Adipocyte (in vitro differentiated cells): ENCODE results near the gene NUB1.

Source experiments
- DNase-seq: peaks from one replicate; pipeline ENCODE4 v3.0.0-alpha.2; 2015; ENCODE audit warnings: low read depth
- H3K27me3 ChIP-seq: replicated peaks from 2 replicates; pipeline ENCODE4 v1.7.0; 2013; ENCODE audit warnings: mild to moderate bottlenecking, low read length, moderate library complexity; ENCODE audit not compliant: control insufficient read depth, insufficient read depth
- H3K36me3 ChIP-seq: 2 replicates; pipeline ENCODE4 v1.7.0; 2013; ENCODE audit warnings: low read length, mild to moderate bottlenecking, moderate library complexity; ENCODE audit not compliant: control insufficient read depth, insufficient read depth, severe bottlenecking
- H3K4me1 ChIP-seq: 2 replicates; pipeline ENCODE4 v1.7.0; 2013; ENCODE audit warnings: mild to moderate bottlenecking, low read length, moderate library complexity; ENCODE audit not compliant: control insufficient read depth, insufficient read depth
- H3K4me3 ChIP-seq: 2 replicates; pipeline ENCODE4 v1.7.0; 2013; ENCODE audit warnings: mild to moderate bottlenecking, low read length, moderate library complexity
- H3K9ac ChIP-seq: 2 replicates; pipeline ENCODE4 v1.7.0; 2013; ENCODE audit warnings: mild to moderate bottlenecking, low read length, moderate library complexity
- H3K9me3 ChIP-seq: 2 replicates; pipeline ENCODE4 v1.7.0; 2013; ENCODE audit warnings: mild to moderate bottlenecking, low read length, moderate library complexity; ENCODE audit not compliant: control insufficient read depth

Gene NUB1

DNA sequence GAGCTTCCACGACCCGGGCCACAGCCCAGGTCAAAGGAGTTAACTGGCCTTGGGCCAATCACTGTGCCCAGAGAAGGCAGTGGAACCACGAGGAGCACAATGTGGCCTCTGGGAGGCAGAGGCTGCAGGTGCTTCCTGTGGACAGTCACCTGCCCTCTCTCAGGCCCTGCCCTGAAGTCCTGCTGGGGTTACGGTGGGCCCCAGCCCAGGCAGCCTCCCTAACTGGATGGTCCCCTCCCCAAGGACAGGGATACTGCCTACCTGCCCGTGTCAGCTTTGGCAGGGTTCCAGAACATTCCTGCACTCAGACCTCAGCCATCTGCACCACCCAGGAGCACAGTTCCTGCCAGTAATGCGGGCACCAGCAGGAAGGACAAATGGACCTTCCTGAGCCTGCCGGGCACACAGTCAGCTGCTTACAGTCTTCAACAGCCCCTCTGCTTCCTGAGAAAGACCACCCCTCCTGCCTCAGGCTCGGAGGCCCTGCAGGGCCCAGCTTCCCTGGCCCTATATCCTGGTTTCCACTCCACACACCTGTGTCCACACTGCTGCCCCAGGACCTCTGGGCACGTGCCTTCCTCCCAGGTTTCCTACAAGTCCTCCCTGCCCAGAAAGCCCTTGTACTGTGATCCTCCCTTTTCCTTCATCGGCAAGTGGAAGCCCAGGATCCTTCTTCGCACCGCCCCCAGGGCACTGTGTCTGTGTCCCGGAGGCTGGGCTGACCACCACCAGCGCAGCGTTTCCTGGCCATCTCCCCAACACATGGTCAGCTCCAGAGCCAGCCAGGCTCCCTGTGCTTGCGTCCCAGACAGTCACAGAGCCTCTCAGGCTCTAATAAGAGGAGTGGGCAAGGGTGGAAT lies 44.9 kb downstream of the NUB1 start:
- no peak overlapping the region for H3K4me3 ChIP-seq
- peaks cover 4% of the 10 kb centered on the region for H3K9me3 ChIP-seq
- no peaks in the 10 kb centered on the region for H3K4me1 ChIP-seq
- peaks cover 59% of the 10 kb centered on the region for H3K27me3 ChIP-seq
- H3K36me3 ChIP-seq = no peaks in the 10 kb centered on the region
- H3K9ac ChIP-seq = no peak overlapping the region
- DNase-seq = no peak

DNA sequence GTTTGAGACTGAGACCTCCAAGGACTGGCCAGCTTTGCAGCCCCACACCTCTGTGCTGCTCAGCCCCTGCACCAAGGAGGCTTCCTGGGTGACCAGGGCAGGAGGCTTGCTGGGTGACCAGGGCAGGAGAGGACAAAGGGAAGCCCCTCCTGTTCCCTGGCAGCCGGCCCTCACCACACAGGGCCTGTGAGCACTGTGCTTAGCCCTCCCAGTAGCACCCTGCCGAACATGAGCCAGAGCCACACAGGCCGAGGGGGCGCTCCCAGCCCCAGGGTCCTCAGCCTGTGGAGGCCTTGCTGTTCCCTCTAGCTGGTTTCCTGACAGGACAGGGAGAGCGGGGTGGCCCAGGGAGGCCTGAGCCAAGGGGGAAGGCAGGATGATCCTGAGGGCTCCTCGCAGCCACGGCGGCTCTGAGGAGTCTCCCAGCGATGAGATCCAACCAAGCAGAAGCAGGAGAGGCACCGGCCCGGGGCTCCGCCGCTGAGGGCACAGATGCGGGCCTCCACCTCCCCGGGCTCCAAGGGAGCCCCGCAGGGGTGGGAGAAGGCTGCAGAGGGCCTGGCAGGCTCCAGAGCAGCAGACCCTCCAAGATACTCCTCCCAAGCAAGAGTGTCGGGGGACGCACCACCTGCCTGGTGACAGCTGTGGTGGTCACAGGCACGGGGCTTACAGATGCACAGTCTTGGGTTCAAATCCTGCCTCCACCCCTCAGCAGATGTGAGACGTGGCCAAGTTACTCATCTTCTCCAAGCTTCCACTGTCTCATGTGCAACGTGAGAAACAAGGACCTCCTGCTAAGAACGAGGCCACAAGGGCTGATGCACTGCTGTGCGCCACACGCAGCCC lies 45.8 kb downstream of the NUB1 start:
- DNase-seq = no peak
- H3K27me3 ChIP-seq = peaks cover 52% of the 10 kb centered on the region

DNA sequence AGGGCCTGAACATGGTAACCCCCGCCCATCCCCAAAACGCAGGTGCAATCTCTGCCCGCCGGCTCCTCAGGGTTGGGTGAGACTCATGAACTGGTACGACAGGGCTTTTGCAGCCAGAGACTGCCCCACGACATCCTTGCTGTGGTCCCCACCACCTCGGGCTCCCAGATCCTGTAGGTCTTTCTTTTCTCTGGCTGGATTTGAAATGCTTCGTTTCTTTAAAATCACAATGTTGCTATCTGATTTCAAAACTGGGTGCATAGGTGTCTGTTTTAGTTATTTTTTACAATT lies 46.3 kb downstream of the NUB1 start:
- Histone ChIP-seq H3K9me3 (peaks cover 4% of the 10 kb centered on the region), H3K27me3 (peaks cover 47% of the 10 kb centered on the region), H3K4me1 (no peaks in the 10 kb centered on the region), H3K4me3 (no peak overlapping the region), H3K36me3 (no peaks in the 10 kb centered on the region), H3K9ac (no peak overlapping the region)
- no peak for DNase-seq

More for the DNA sequence above, 45.8 kb downstream of the NUB1 start:
- Histone ChIP-seq H3K36me3 (no peaks in the 10 kb centered on the region), H3K9me3 (peaks cover 4% of the 10 kb centered on the region), H3K9ac (no peak overlapping the region), H3K4me1 (no peaks in the 10 kb centered on the region), H3K4me3 (no peak overlapping the region)

DNA sequence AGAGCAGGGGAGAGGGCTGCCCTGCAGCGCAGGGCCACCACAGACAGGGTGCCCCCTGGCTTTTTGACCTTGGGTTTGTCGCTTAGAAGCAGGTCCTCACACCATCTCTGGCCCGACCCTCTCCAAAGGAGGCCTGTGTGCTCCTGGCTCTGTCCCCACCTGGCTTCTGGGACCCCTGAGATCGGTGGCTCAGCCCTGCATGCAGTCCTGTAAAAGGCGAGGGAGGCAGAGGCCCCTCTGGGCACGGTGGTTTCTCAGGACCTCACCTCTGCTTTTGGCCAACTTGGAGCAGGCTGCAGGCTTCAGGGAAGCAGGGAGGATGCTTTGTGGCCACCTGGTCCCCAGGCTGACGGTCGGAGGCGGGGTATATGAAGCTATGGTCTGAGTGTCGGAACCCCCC lies 46.8 kb downstream of the NUB1 start:
- Histone ChIP-seq H3K9me3 (peaks cover 4% of the 10 kb centered on the region), H3K4me1 (no peaks in the 10 kb centered on the region), H3K9ac (no peak overlapping the region), H3K4me3 (no peak overlapping the region), H3K27me3 (peaks cover 45% of the 10 kb centered on the region), H3K36me3 (no peaks in the 10 kb centered on the region)
- no peak for DNase-seq

DNA sequence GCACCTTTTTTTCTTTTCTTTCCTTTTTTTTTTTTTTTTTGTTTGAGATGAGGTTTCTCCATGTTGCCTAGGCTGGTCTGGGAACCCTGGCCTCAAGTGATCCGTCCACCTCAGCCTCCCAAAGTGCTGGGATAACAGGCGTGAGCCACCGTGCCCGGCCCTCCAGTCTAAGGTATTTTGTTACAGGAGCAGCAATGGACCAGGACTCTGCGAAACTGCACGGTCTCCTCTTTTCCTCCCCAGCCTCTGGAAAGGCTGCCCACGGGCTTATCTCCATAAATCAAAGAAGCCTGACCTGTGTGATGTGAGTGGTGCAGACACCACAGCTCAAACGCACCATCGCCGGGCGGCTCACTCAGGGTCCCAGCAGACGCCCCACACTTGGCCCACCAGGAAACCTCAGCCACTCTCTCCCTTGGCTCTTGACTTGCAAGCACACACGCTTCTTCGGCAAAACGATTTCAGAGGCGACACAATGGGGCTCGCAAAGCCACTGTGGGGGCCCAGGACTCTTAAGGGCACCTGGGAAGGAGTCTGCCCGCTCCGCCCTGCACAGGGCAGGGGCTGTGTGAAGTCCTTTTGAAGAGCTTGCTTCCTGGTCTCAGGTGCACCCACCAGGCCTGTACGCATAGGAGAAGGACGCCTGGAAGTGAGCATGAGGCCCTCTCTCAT lies 47.6 kb downstream of the NUB1 start:
- no peak for DNase-seq
- Histone ChIP-seq H3K4me3 (no peak overlapping the region), H3K9ac (no peak overlapping the region), H3K4me1 (no peaks in the 10 kb centered on the region), H3K9me3 (peaks cover 2% of the 10 kb centered on the region), H3K36me3 (no peaks in the 10 kb centered on the region), H3K27me3 (peaks cover 42% of the 10 kb centered on the region)

DNA sequence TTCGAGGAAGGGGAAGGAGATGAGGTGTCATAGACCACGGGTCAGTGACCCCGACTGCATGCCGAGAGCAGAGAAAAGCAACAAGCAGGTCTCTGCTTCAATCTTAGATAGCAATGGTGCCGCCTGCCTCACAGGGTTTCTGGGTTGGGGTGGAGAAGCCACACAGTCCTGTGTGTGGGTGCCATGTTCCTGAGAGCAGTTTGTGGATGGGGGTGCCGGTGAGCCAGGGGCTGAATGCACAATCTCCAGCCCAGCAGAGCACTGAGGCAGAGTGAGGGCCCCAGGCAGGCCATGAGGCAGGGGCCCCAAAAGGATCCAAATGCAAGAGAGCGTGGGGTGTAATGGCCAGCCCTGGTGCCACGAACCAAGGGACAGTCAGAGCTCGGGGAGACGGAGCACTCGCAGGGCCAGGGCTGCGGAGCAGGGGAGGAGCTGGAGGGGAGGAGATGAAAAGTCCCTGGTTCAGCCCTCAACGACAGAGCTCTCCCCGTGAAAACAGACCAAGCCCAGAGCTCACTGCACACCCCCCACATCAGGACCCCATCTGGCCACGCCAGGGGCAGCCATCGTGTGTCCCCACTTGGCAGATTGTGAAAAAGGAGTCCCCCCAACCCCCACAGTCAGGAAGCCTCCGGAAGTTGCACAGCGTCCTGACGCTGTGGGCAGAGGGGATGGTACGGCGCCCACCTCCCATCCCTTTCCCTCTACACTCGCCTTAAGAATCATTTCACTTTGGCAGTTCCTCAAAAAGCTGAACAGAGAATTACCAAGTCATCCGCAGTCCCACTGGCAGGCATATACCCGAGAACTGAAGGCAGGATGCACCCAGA lies 48.4 kb downstream of the NUB1 start:
- no peaks in the 10 kb centered on the region for H3K36me3 ChIP-seq
- H3K27me3 ChIP-seq = peaks cover 37% of the 10 kb centered on the region
- no peaks in the 10 kb centered on the region for H3K4me1 ChIP-seq
- H3K9ac ChIP-seq = no peak overlapping the region
- H3K4me3 ChIP-seq = no peak overlapping the region
- DNase-seq = no peak
- H3K9me3 ChIP-seq = no peaks in the 10 kb centered on the region

- no peak for DNase-seq
- Histone ChIP-seq H3K36me3 (no peaks in the 10 kb centered on the region), H3K9ac (no peak overlapping the region), H3K27me3 (peaks cover 37% of the 10 kb centered on the region), H3K4me3 (no peak overlapping the region), H3K9me3 (no peaks in the 10 kb centered on the region), H3K4me1 (no peaks in the 10 kb centered on the region)
Observed at GRCh38 chr7:151390598-151391357, 49.2 kb downstream of the NUB1 start.

DNA sequence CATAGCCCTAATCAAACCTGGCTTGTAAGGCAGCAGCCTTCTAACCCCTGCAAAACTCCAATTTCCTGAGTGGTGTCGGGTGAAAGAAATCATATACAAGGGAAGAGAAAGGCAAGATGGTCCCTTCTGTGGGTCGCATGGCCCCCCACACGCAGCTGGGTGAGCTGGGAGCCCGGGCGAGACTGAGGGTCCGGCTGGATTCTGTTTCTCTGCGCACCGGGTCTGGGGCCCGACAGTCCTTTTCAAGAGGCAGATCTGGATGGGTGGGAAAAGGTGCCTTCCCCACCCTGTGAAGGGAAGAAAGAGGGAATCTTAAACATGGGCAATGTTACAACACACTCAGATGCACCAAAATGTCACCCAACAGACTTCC lies 49.7 kb downstream of the NUB1 start:
- no peak overlapping the region for H3K4me3 ChIP-seq
- no peak for DNase-seq
- no peaks in the 10 kb centered on the region for H3K36me3 ChIP-seq
- H3K27me3 ChIP-seq = peaks cover 37% of the 10 kb centered on the region
- H3K9me3 ChIP-seq = no peaks in the 10 kb centered on the region
- no peaks in the 10 kb centered on the region for H3K4me1 ChIP-seq
- H3K9ac ChIP-seq = no peak overlapping the region

DNA sequence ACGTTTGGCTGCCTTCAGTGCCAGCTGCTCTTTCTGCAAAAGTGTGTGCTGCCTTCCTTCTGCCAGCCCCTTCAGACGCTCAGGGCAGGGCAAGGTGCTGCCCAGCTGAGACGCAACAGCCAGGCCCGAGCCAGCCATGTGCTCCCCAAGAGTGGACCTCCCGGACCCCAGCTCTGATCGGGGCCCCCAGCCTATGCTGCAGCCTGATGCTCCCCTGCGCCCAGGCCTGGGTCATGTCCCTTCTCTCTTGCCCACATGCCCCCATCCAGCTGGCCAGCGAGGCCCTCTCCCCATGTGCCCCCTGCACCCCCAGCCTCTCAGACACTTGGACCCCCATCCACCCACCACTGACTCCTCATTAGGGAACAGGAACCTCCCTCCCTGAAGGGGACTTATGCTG lies 50.4 kb downstream of the NUB1 start:
- no peaks in the 10 kb centered on the region for H3K9me3 ChIP-seq
- H3K36me3 ChIP-seq = no peaks in the 10 kb centered on the region
- no peak overlapping the region for H3K4me3 ChIP-seq
- no peak overlapping the region for H3K9ac ChIP-seq
- peaks cover 33% of the 10 kb centered on the region for H3K27me3 ChIP-seq
- no peak for DNase-seq
- H3K4me1 ChIP-seq = no peaks in the 10 kb centered on the region

DNA sequence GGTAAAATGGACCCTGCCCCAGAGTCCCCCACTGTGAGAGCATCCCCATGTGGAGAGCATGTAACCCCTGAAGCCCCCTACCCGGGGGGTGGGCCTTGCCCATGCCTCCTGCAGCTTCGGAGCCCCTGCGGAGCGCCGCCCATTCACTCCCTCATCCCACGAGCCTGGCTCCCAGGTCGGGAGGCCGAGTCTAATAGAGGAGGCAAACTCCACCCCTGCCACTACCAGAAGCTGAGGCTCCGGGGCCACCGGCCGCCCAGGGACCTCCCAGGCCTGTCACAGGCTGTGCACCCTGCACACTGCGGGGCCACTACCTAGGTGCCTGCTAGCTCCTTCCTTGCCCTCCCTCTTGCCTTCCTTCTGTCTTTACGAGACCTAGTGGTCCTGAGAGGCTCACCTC lies 50.8 kb downstream of the NUB1 start:
- H3K36me3 ChIP-seq = no peaks in the 10 kb centered on the region
- no peak overlapping the region for H3K9ac ChIP-seq
- H3K4me1 ChIP-seq = no peaks in the 10 kb centered on the region
- no peak for DNase-seq
- H3K9me3 ChIP-seq = no peaks in the 10 kb centered on the region
- no peak overlapping the region for H3K4me3 ChIP-seq
- peaks cover 32% of the 10 kb centered on the region for H3K27me3 ChIP-seq
